Liver (tissue), 9 donors: Measurements from ENCODE around the gene PSME2. TPM values are rescaled to one million over a fixed set of nuclear protein-coding genes. Genes with fewer than 3 reads are reported as not detected.

Source experiments
- DNase-seq: peaks from one replicate; pipeline ENCODE4 v3.0.0-alpha.2; 2017; ENCODE audit warnings: low spot score
- H3K27ac ChIP-seq, 2 donors: one replicate each; pipeline ENCODE4 v1.7.0; 2013; ENCODE audit warnings: inconsistent platforms in 2 of 2, low read length in 2 of 2, control low read depth in 1 of 2, low read depth in 1 of 2, mild to moderate bottlenecking in 1 of 2
- H3K27me3 ChIP-seq, 4 donors: one replicate each; pipeline versions ENCODE4 v1.6.1 to v1.7.0; 2013; ENCODE audit warnings: low read length in 3 of 4, inconsistent platforms in 1 of 4, mild to moderate bottlenecking in 1 of 4, moderate library complexity in 1 of 4; ENCODE audit not compliant: control insufficient read depth in 4 of 4, insufficient read depth in 4 of 4
- H3K36me3 ChIP-seq, 4 donors: one replicate each; pipeline versions ENCODE4 v1.6.1 to v1.7.0; 2013; ENCODE audit warnings: low read length in 3 of 4, mild to moderate bottlenecking in 3 of 4, low read depth in 1 of 4, moderate library complexity in 1 of 4; ENCODE audit not compliant: control insufficient read depth in 4 of 4, insufficient read depth in 3 of 4
- H3K4me1 ChIP-seq, 4 donors: one replicate each; pipeline versions ENCODE4 v1.6.1 to v1.7.0; 2013; ENCODE audit warnings: low read length in 3 of 4, mild to moderate bottlenecking in 3 of 4, moderate library complexity in 1 of 4; ENCODE audit not compliant: control insufficient read depth in 4 of 4, insufficient read depth in 4 of 4
- H3K4me3 ChIP-seq, 3 donors: one replicate each; pipeline versions ENCODE4 v1.6.1 to v1.7.0; 2013; ENCODE audit warnings: low read length in 3 of 3, control low read depth in 1 of 3, low read depth in 1 of 3, mild to moderate bottlenecking in 1 of 3
- H3K9ac ChIP-seq, 2 donors: one replicate each; pipeline ENCODE4 v1.7.0; 2013; ENCODE audit warnings: low read length in 2 of 2, mild to moderate bottlenecking in 2 of 2, moderate library complexity in 2 of 2, control low read depth in 1 of 2, low read depth in 1 of 2
- H3K9me3 ChIP-seq, 4 donors: one replicate each; pipeline versions ENCODE4 v1.6.1 to v1.7.0; 2013; ENCODE audit warnings: low read length in 3 of 4; ENCODE audit not compliant: control insufficient read depth in 4 of 4
- JUND ChIP-seq, 2 donors: IDR thresholded peaks; 2 replicates each; pipeline ENCODE4 v1.6.1; 2016; ENCODE audit warnings: antibody characterized with exemption in 2 of 2
- RXRA ChIP-seq, 2 donors: IDR thresholded peaks; 2 replicates each; pipeline ENCODE4 v1.6.1; 2017 to 2018; ENCODE audit warnings: antibody characterized with exemption in 2 of 2, mild to moderate bottlenecking in 1 of 2
- SP1 ChIP-seq: IDR thresholded peaks from 2 replicates; pipeline ENCODE4 v1.6.1; 2018; ENCODE audit warnings: antibody characterized with exemption, mild to moderate bottlenecking
- TAF1 ChIP-seq: conservative IDR thresholded peaks from 2 replicates; pipeline ENCODE4 v1.6.1; 2016; ENCODE audit warnings: antibody characterized with exemption, mild to moderate bottlenecking
- WGBS: extraction: QIAGEN DNeasy Blood & Tissue Kit; methylation state at CpG from one replicate; pipeline ENCODE4 v1.1.7; 2013; 5-methylcytosine and 5-hydroxymethylcytosine counted together
- polyA plus RNA-seq, 2 donors: library from polyadenylated mRNA; stranded (reverse) in 1 of 2; unstranded in 1 of 2; fragments of 200-250 nt in 1 of 2; fragments of >200 nt in 1 of 2; fragmentation: Nextera tagmentation in 1 of 2; extraction: Ambion mirVana in 1 of 2; gene quantifications; one replicate each; pipeline versions ENCODE4 v1.2.1 to v1.2.3, GENCODE V29; 2013 to 2015
- total RNA-seq, 2 donors: library from RNA; depleted of rRNA; stranded (reverse); fragments of >200 nt; gene quantifications; one replicate each; pipeline ENCODE4 v1.2.3, GENCODE V29; 2014
- TF ChIP-seq, protein P1 (sequence below): IDR thresholded peaks from 2 replicates; pipeline ENCODE4 v1.6.1; 2016; ENCODE audit warnings: antibody characterized with exemption
- TF ChIP-seq, protein P2 (sequence below): IDR thresholded peaks from 2 replicates; pipeline ENCODE4 v1.6.1; 2016; ENCODE audit warnings: antibody characterized with exemption
- TF ChIP-seq, protein P3 (sequence below): IDR thresholded peaks from 2 replicates; pipeline ENCODE4 v1.6.1; 2016; ENCODE audit warnings: antibody characterized with exemption
- TF ChIP-seq, protein P4 (sequence below): fragments of 150-350 bp; IDR thresholded peaks from 2 replicates; pipeline ENCODE4 v1.5.1; 2017; ENCODE audit warnings: improper control_type of control experiment, low read depth, low read length; ENCODE audit not compliant: missing input control
- TF ChIP-seq, protein P5 (sequence below): IDR thresholded peaks from 2 replicates; pipeline ENCODE4 v1.6.1; 2016; ENCODE audit warnings: antibody characterized with exemption, mild to moderate bottlenecking
- donor health status: healthy.
- donor health status: healthy.
- donor health status: healthy.
- donor health status: healthy.
- donor health status: healthy.

PSME2 gene
- total and polyA plus RNA-seq, 4 donors: 56.9 to 247 (median 92.7) TPM

DNA sequence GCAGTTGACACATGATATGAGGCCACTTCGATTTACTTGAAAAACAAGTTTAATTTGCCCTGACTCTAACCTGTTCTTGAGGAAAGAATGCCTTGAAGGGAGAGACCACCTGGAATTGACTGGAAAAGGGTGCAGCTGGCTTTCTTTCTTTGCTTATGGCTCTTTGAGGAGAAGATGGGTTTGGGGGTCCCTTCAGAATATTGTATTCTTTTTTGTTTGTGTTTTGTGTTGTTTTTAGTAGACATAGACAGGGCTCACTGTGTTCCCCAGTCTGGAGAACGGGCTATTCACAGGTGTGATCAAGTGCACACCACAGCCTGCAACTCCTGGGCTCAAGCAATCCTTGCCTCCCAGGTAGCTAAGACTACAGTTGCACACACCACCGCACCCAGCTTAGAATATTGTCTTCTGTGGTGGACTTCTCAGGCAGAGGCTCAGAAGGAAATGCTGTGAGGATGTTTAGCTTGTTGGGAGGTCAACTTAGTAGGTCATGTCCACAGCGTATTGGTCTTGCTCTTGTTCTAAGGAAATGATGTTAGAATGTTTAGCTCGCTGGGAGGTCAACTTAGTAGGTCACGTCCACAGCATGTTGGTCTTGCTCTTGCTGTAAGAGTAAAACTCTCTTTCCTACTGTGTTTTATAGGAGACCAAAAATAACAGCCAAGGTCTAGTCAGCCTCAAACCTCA lies 30.1 kb downstream of the PSME2 start:
- peak overlapping the region; percentile 99 to 100 for H3K27ac ChIP-seq
- no peak for DNase-seq
- H3K4me1 ChIP-seq: peaks cover 3 to 40% (median 33%) of the 10 kb centered on the region in 4 donors
- no peaks in the 10 kb centered on the region for H3K9me3 ChIP-seq
- TF ChIP-seq, protein P1, sequence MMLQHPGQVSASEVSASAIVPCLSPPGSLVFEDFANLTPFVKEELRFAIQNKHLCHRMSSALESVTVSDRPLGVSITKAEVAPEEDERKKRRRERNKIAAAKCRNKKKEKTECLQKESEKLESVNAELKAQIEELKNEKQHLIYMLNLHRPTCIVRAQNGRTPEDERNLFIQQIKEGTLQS: no peak
- no peak for TF ChIP-seq RXRA (IDR thresholded peaks at IDR 0.05)
- TF ChIP-seq, protein P2, sequence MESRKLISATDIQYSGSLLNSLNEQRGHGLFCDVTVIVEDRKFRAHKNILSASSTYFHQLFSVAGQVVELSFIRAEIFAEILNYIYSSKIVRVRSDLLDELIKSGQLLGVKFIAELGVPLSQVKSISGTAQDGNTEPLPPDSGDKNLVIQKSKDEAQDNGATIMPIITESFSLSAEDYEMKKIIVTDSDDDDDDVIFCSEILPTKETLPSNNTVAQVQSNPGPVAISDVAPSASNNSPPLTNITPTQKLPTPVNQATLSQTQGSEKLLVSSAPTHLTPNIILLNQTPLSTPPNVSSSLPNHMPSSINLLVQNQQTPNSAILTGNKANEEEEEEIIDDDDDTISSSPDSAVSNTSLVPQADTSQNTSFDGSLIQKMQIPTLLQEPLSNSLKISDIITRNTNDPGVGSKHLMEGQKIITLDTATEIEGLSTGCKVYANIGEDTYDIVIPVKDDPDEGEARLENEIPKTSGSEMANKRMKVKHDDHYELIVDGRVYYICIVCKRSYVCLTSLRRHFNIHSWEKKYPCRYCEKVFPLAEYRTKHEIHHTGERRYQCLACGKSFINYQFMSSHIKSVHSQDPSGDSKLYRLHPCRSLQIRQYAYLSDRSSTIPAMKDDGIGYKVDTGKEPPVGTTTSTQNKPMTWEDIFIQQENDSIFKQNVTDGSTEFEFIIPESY: no peak
- TF ChIP-seq, protein P3, sequence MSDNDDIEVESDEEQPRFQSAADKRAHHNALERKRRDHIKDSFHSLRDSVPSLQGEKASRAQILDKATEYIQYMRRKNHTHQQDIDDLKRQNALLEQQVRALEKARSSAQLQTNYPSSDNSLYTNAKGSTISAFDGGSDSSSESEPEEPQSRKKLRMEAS: no peak
- no peak for TF ChIP-seq JUND (IDR thresholded peaks at IDR 0.05)
- no peak for TF ChIP-seq SP1
- WGBS: 30% methylated on average over 6 of the region's 6 CpGs
- no peaks in the 10 kb centered on the region for H3K27me3 ChIP-seq
- H3K4me3 ChIP-seq: peak overlapping the region; percentile 61 to 91 (median 88)
- H3K36me3 ChIP-seq: peaks cover 15 to 33% (median 30%) of the 10 kb centered on the region in 4 donors
- peak overlapping the region; percentile 96 to 97 for H3K9ac ChIP-seq

DNA sequence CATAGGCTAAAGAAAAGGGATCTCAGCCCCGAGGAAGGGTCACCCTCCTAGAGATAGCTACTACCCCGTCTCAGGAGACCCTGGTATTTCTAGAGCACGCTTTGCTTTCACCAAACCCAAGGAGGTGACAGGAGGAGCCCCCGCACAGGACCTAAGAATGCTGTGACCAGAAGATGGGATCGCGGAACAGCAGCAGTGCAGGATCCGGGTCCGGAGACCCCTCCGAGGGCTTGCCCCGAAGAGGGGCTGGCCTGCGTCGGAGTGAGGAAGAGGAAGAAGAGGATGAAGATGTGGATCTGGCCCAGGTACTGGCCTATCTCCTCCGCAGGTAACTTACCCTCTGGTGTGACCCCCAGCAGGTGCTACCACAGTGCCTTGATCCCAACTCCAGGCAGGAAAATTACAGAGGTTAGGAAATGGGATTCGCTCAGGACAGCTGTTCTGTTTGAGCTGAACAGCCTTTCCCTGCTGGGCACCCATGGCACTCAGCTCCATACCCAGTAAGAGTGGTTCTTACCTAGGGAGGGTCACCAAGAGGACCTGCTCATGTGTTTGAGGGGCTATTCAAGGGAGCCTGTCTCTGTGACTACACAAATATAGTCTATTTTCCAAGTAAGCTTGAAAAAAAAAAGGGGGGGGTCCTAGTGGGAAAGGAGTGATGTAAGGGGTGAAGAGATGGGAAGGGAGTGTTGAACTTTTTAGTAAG lies 30.8 kb downstream of the PSME2 start:
- H3K27ac ChIP-seq: peak overlapping the region; percentile 99 to 100
- peaks cover 8 to 26% (median 23%) of the 10 kb centered on the region in 4 donors for H3K36me3 ChIP-seq
- peak overlapping the region; percentile 61 to 91 (median 88) for H3K4me3 ChIP-seq
- H3K27me3 ChIP-seq: no peaks in the 10 kb centered on the region
- no peaks in the 10 kb centered on the region for H3K9me3 ChIP-seq
- peak; percentile 25 for TF ChIP-seq TAF1
- TF ChIP-seq, protein P4, sequence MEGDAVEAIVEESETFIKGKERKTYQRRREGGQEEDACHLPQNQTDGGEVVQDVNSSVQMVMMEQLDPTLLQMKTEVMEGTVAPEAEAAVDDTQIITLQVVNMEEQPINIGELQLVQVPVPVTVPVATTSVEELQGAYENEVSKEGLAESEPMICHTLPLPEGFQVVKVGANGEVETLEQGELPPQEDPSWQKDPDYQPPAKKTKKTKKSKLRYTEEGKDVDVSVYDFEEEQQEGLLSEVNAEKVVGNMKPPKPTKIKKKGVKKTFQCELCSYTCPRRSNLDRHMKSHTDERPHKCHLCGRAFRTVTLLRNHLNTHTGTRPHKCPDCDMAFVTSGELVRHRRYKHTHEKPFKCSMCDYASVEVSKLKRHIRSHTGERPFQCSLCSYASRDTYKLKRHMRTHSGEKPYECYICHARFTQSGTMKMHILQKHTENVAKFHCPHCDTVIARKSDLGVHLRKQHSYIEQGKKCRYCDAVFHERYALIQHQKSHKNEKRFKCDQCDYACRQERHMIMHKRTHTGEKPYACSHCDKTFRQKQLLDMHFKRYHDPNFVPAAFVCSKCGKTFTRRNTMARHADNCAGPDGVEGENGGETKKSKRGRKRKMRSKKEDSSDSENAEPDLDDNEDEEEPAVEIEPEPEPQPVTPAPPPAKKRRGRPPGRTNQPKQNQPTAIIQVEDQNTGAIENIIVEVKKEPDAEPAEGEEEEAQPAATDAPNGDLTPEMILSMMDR: no peak
- TF ChIP-seq, protein P5, sequence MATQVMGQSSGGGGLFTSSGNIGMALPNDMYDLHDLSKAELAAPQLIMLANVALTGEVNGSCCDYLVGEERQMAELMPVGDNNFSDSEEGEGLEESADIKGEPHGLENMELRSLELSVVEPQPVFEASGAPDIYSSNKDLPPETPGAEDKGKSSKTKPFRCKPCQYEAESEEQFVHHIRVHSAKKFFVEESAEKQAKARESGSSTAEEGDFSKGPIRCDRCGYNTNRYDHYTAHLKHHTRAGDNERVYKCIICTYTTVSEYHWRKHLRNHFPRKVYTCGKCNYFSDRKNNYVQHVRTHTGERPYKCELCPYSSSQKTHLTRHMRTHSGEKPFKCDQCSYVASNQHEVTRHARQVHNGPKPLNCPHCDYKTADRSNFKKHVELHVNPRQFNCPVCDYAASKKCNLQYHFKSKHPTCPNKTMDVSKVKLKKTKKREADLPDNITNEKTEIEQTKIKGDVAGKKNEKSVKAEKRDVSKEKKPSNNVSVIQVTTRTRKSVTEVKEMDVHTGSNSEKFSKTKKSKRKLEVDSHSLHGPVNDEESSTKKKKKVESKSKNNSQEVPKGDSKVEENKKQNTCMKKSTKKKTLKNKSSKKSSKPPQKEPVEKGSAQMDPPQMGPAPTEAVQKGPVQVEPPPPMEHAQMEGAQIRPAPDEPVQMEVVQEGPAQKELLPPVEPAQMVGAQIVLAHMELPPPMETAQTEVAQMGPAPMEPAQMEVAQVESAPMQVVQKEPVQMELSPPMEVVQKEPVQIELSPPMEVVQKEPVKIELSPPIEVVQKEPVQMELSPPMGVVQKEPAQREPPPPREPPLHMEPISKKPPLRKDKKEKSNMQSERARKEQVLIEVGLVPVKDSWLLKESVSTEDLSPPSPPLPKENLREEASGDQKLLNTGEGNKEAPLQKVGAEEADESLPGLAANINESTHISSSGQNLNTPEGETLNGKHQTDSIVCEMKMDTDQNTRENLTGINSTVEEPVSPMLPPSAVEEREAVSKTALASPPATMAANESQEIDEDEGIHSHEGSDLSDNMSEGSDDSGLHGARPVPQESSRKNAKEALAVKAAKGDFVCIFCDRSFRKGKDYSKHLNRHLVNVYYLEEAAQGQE: peak; percentile 9
- 2% methylated on average over 14 of the region's 14 CpGs for WGBS
- peak overlapping the region; percentile 96 to 97 for H3K9ac ChIP-seq
- peaks cover 3 to 47% (median 37%) of the 10 kb centered on the region in 4 donors for H3K4me1 ChIP-seq
- no peak for DNase-seq
